Stimulated activated CD4-positive, alpha-beta T cell treated with anti-CD3 and anti-CD28 coated beads, Interleukin-12 subunit alpha, Interleukin-12 subunit beta, amount 100 ng/mL, for 4 hours (primary cell): Measurements from ENCODE around the gene SEPTIN8.

Experiments
- DNase-seq: peaks from one replicate; pipeline ENCODE4 v3.0.0-alpha.2; 2020

Gene SEPTIN8

GRCh38 chr5:132779961-132780360, 2.9 kb upstream of the SEPTIN8 start:
- no peak for DNase-seq

GRCh38 chr5:132778856-132779255, 1.8 kb upstream of the SEPTIN8 start:
- DNase-seq: no peak

DNA sequence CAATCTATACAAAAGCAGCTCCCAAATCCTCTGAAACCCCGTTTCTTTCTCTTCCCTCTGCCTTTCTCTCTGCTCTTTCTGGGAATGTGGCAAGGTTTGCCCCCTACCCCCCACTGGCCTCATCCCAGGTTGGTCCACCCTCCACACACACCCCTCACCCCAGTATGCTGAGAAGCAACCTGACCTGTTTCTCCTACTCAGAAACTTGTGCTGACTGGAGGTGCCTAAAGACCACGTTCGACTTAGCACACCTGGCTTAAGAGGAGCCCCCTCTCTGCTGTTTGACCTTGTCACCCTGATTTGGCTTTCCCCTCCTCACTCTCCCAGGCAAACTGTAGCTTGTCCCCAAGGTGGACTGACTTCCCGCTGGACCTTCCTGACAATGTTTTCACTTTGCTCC, 1.1 kb upstream of the SEPTIN8 start:
- DNase-seq: no peak

DNA sequence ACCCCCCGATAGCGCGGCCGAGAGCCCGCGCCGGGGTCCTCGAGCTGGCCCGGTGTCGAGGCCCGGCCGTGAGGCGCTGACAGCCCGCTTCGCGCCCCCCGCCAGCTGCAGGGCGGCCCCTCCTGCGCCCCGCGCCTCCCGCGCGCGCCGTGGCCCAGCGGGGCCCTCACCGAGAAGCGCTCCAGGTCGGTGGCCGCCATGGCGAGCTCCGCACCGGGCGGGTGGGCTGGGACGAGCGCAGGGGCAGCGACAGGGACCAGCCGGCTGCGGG, 166 bp downstream of the SEPTIN8 start:
- DNase-seq: no peak

DNA sequence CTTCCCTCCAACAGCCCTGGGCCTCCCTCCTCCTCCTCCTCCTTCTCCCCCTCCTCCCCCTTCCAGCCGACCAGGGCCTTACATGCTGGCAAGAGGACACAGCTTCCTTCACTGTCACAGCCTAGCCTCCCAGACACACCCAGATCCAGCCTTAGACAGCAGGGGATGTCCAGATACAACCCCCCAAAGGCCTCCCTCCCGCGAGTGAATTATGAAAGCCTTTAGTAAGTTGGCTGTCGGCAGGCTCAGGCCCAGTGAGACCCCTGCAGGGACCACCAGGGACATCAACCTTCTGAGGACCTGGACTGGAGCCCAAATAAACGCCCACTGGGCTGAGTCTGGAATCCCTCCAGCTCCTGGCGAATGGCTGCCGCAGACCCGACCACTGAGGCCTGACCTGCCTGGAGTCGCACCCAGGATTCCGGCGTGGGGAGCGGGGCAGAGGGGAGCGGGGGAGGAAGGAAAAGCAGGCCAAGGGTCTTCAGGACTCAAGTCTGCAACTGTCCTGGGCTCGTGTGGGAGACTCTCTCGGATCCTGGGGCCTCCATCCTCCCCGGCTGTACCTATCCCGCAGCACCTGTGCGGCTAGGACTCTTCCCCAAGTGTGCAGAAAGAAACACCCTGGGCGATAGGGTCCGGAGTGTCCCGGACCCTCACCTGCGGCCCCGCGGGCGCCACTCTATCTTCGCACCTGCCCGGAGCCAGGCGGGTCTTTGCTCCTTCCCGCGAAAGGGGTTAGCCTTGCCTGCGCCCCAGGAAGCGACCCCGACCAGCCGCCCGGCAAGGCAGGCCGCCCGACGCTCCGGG, 705 bp downstream of the SEPTIN8 start:
- DNase-seq: no peak

DNA sequence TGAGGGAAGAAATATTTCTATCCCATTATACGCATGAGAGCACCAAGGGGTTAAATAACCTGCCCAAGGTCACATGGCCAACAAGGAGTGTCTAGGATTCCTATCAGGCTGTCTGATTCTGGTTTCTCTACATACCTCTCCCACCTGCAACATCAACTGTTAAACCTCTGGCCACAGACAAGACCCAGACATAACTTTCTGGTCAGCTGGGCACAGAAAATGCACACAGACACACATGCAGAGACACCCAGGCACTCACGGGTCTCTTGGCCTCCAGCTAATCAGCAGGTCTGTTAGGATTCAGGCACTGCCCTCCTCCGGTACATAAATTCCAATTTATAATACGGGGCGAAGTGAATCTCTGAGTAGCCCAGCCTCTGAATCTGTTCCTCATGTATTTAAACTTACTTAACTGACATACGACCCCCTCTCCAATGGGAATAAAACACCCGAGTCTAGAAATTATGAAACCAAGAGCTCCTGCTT, 1.5 kb downstream of the SEPTIN8 start:
- no peak for DNase-seq

- no peak for DNase-seq
Measured at GRCh38 chr5:132774896-132775295, 2.1 kb downstream of the SEPTIN8 start.

GRCh38 chr5:132774406-132774805, 2.6 kb downstream of the SEPTIN8 start:
- DNase-seq: no peak

DNA sequence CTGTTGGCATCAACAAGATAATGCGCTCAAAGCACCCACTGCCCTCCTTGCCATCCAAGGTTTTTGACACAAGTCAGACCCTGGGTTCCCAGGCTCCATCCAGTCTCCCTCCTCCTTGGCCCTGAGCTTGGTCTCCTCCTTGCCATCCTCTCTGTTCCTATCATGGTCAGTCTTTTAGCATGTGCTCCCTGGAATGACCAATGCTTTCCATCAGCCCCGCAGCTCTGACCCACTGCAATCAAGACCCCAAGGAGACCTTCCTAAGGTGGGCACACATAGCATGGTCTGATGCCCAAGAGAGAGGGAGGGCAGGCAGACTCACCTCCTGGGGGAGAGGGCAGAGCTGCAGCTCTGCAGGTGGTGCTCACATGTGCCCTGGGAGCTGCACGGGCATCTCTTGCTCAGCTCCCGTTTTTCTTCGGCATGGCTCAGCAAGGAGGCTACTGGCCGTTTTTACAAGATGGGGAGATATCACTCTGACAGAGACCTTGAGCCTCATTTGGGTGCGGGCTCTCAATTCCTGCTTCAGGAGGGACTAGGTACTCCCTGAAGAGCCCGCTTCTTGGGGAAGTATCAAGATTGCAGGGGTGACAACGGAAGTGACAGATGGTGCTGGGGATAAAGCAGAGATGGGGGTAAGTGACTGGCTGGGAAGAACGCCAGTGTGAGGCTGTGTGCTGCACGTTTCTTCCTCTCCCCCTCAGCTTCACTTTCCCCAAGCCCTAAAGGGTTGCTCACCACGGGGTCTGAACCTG, 3.3 kb downstream of the SEPTIN8 start:
- DNase-seq: no peak

GRCh38 chr5:132773114-132773513, 3.9 kb downstream of the SEPTIN8 start:
- DNase-seq: no peak

DNA sequence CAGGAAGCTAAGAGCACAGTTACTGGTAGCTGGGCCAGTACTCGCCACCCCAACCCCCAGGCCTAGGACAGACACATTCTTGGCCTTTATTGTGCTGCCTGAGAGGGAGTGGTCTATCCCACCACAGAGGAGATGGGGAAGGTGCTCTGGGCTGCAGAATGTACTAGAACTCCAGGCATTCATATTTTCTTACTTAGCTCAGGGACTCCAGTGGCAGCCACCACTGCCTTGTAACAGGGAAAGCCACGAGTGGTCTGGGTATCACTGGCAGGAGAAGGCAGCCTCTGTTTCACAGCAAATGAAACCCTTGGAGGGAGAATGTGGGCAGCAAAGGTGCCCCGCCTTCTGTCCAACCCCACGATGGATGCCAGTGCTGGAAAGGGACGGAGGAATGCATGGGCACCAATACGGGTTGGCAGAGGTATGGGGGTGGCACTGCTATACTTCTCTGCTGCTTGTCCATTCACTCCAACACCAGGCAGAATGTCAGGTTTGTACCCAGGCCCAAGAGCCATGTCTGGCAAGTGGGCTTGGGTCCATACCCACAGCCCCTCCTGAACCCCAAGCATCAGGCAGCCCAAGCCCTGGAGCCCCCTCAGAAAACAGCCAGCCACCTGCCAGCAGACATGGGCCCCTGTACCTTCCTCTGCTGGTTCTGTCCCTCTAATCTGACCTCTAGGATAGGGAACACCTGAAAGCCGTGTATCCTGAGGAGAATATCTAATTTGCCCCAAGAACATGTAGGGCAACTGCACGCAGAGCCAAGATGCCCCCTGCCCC, 4.6 kb downstream of the SEPTIN8 start:
- DNase-seq: no peak

DNA sequence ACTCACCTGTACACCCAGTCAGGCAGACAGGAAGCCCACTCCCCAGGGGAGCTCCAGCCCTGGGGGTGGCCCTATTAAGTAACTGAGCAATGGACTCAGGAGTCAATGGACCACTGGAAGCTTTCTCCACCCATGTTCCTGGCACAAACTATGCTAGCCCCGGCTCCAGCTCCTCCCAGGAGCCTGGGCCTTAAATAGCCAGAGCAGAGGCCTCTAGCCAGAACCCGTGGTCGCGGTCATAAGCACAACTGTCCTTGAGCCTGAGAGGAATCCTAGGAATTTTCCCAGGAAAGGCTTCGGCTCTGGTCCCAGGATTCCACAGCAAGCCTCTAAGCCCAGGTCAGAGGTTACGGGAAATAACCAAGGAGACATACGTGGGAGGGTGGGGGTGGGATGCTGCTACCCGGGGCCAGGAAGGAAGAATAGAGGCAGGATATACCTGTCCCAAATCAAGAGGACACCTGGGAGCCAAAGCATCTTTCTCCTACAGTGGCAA, 5.5 kb downstream of the SEPTIN8 start:
- no peak for DNase-seq

DNA sequence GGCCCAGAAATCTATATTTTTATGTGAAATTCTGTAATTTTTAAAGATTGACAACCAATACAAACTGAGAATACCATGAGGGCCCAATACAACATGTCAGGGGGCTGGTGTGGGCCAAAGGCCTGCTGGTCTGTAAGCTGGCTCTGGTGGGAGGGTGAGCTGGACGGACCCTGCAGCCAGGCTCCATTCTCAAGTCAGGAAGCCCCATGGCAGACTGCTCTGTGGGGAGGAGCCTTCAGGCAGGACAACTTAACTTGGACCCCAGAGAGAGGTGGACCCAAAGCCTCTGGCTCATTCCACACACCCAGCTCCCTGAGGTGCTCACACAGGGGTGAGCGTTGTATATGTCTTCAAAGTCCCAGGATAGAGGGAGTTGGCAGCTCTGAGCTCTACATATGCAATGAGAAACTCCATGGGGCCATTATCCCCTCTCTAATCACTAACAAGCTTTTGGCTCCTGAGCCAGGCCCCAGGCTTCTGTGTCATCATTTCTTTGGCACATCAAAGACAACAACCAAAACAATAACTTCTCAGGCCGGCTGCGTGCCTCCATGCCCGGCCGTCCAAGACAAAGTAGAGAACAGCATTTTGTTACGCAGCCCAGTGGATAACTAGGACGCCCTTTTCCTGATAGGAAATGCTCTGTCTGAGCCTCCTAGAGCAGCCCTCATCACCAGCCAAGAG, 6.4 kb downstream of the SEPTIN8 start:
- no peak for DNase-seq

DNA sequence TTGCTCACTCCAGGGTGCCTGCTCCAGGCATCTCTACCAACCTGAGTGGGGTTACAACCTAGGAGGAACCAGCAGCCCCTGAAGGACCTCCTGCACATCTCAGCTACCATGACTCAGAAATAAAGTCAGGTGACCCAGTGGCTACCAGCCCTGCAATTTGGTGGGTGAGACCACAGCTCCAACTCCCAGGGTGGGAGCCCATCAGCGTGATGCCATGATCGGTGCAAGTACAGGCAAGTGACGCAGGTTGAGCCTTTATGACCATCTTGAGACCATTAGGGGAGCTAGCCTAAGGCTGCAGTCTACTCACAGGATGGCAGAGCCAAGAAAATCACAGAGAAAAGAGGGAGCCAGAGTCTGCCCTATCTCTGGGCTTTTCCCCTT, 8.6 kb downstream of the SEPTIN8 start:
- no peak for DNase-seq

- no peak for DNase-seq
Measured at GRCh38 chr5:132767150-132767549, 9.9 kb downstream of the SEPTIN8 start.

DNA sequence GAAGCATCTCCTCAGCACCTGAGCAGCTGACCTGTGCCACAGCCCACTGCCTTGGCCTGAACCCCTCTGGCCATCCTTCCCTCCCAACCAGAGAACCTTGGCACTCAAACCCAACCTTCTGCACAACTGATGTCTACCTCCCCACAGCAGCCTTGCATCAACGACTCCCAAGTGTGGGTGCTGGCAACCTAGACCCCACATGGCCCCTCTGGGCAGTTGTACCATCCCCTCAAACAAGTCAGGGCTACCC, 10.3 kb downstream of the SEPTIN8 start:
- no peak for DNase-seq

DNA sequence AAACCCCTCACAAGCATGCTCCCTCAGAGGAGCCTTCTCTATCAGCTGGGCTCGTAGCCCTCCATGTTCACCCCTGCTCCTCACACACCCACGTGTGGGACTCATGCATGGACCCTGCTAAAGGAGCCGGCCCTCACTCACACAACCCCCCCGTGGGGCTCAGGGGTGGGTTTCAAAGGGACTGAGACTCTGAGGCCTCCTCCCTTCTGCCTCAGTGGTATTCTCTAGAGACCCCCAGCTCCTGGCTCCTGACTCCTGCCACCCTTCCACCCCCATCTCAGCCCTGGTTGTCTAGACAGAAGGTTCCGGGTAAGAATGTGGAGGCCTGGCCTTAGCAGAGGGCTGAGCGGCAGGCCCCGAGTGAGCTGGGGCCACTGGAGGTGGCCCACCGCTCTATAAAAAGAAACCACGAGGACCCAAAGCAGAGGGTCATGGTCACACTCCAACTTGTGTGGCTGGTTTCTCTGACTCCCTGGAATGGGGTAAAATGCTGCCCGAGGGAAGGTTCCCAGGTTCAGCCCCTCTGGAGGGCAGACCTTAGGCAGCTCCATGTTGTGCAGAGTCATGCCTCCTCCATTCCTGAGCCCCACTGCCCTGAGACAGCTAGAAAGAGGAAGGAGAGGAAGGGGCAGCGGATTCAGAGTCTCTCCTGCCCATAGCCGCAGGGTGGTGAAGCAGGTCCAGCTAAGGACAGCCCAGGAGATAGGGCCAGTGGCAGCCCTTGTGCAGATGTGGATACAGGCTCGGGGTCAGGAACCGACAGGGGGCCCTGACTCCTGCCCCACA, 10.8 kb downstream of the SEPTIN8 start:
- DNase-seq: no peak

- DNase-seq: no peak
Measured at GRCh38 chr5:132765311-132766019, 11.6 kb downstream of the SEPTIN8 start.

- DNase-seq: no peak
Measured at GRCh38 chr5:132764671-132765238, 12.3 kb downstream of the SEPTIN8 start.

DNA sequence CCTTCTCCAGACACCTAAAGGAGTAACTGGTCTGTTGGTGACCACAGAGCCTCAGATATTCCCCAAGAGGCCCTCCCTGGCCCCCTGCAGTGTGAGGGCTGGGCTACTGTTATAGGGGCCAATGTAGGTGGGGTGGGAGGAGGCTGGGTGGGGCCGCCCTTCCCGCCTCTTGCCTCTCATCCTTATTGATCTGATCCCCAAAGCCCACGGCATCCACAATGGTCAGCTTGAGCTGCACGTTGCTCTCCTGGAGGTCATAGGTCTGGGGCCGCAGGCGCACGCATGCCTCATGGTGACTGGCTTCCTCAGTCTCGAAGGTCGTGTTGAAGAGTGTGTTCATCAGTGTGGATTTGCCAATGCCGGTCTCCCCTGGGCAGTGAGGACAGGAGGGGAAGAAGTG, 13.0 kb downstream of the SEPTIN8 start:
- no peak for DNase-seq
